Fibroblast of the aortic adventitia (primary cell): Measurements from ENCODE around the gene MRPL12. TPM values are rescaled to one million over a fixed set of nuclear protein-coding genes. Genes with fewer than 3 reads are reported as not detected.
"Not testable (repeated sequence)": the region's sequence is repeated elsewhere in the genome, so short reads cannot be mapped to it uniquely, and the experiment has no call there.

Source experiments
- DNase-seq: peaks from one replicate; pipeline ENCODE4 v3.0.0-alpha.2; 2010; ENCODE audit warnings: low read depth
- H3K4me3 ChIP-seq: 2 replicates; pipeline ENCODE4 v1.5.1; 2011; ENCODE audit warnings: low read depth, mild to moderate bottlenecking, control low read depth, low read length, moderate library complexity
- total RNA-seq: library from RNA; depleted of rRNA; stranded (reverse); fragments of >200 nt; gene quantifications from 2 replicates; pipeline ENCODE4 v1.2.3, GENCODE V29; 2012; ENCODE audit warnings: low replicate concordance
- TF ChIP-seq, protein P1 (sequence below): IDR thresholded peaks from 2 replicates; pipeline ENCODE4 v1.5.1; 2011; ENCODE audit warnings: mild to moderate bottlenecking, low read length, control low read depth, inconsistent platforms; ENCODE audit not compliant: insufficient read depth

MRPL12 gene
- total RNA-seq, 1 donor: 19.2 TPM

DNA sequence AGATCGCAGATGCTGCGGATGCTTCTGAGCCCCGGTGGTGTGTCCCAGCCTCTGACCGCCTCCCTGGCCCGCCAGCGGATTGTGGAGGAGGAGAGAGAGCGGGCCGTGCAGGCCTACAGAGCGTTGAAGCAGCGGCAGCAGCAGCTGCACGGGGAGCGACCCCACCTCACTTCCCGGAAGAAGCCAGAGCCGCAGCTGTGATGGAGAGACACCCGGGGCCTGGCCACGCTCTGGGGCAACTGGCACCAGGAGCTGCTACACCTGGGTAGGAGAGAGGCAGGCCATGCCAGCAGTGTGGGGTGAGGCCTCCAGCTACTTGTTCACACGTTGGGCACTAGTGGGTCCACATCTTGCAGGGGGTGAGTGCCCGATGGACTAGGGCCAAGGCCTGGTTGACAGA lies 30.7 kb upstream of the MRPL12 start:
- TF ChIP-seq, protein P1, sequence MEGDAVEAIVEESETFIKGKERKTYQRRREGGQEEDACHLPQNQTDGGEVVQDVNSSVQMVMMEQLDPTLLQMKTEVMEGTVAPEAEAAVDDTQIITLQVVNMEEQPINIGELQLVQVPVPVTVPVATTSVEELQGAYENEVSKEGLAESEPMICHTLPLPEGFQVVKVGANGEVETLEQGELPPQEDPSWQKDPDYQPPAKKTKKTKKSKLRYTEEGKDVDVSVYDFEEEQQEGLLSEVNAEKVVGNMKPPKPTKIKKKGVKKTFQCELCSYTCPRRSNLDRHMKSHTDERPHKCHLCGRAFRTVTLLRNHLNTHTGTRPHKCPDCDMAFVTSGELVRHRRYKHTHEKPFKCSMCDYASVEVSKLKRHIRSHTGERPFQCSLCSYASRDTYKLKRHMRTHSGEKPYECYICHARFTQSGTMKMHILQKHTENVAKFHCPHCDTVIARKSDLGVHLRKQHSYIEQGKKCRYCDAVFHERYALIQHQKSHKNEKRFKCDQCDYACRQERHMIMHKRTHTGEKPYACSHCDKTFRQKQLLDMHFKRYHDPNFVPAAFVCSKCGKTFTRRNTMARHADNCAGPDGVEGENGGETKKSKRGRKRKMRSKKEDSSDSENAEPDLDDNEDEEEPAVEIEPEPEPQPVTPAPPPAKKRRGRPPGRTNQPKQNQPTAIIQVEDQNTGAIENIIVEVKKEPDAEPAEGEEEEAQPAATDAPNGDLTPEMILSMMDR: no peak
- no peak for DNase-seq
- no peak overlapping the region for H3K4me3 ChIP-seq

DNA sequence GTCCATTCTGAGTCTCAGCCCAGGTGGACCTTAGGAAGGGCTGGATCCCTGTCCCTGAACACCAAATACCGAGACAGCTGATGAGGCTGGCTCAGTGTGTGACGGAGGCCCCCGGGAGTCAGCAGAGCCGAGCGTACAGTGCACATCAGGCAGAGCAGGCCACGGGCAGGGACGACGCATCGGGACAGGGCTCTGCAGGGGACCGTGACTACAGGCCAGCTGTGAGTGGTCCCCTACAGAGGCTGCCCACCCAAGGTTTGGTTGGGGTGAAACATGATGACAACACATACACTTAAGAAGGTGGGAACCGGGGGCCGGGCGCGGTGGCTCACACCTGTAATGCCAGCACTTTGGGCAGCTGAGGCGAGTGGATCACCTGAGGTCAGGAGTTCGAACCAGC lies 30.2 kb upstream of the MRPL12 start:
- no peak for DNase-seq
- no peak overlapping the region for H3K4me3 ChIP-seq
- TF ChIP-seq, protein P1: no peak

DNA sequence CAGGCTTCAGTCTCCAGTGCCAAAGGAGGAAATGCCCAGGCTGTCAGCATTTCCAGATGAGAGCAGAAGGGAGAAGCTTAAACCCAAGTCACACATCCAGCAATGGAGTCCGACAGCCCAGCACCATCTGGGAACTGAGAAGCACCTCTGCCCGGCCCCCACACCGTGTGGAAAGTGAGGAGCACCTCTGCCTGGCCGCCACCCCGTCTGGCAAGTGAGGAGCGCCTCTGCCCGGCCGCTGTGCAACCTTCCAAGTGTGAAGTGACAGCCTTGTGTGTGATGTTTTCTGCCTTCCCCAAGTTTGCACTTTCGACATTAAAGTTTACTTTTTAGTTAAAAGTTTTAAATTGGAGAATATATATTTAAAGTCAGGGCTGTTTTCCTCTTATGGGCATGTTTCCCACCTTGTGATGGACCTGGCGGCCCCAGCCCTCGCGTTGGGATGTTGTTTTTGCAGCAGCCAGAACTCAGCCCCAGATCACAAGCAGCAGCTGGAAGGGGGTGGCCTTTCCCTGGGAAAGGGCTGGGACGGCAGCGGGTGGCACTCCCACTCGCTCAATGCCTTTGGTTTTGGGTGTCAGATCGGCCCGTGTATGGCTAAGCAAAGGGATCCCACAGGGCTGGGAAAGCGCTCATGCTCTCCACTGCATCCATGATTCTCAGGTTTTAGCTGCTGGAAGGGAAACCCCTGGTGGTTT lies 29.5 kb upstream of the MRPL12 start:
- no peak for DNase-seq
- H3K4me3 ChIP-seq: no peak overlapping the region
- TF ChIP-seq, protein P1: no peak

DNA sequence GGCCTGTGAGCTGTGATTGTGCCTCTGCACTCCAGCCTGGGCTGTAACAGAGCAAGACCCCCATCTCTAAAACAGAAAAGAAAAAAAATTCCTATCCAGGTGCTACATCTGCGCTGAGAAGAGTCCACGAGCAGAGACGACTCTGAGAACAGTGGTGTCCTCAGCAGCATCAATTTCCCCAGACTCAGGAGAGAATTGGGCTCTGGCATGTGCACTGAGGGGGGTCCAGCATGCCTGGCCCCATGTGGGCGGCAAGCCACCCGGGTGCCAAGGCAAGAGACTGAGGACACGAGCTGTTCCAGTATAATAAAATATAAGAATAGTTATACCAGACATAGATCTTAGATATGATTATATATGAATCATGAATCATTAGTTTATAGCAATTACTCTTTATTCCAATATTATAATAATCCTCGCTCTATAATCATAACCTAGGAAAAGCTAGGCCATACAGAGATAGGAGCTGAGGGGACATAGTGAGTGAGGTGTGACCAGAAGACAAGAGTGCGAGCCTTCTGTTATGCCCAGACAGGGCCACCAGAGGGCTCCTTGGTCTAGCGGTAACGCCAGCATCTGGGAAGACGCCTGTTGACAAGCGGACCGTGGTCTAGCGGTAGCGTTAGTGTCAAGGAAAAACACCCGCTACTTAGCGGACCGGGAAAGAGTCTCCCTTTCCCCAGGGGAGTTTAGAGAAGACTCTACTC lies 27.5 kb upstream of the MRPL12 start:
- peak; percentile 43 for DNase-seq
- TF ChIP-seq, protein P1: peak; percentile 55
- H3K4me3 ChIP-seq: not testable (repeated sequence)

DNA sequence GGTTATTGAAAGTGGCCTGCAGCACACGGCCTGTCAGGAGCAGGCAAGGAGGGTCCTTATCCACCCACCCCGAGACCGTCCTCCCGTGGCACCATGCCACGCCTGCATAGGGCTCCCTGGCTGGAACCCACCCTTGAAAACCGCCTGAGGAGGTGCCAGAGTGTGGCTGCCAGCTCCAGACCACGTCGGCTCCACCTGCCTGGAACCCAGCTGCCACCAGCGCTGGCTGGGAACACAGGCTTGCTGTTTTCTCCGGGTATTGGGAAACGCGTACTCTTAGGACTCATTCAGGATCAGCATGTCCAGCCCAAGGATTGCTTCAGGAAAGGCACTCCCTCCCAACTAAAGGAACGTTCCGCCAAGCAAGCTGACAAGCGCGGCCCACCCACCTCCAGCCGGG lies 26.3 kb upstream of the MRPL12 start:
- no peak for DNase-seq
- H3K4me3 ChIP-seq: no peak overlapping the region
- TF ChIP-seq, protein P1: no peak

DNA sequence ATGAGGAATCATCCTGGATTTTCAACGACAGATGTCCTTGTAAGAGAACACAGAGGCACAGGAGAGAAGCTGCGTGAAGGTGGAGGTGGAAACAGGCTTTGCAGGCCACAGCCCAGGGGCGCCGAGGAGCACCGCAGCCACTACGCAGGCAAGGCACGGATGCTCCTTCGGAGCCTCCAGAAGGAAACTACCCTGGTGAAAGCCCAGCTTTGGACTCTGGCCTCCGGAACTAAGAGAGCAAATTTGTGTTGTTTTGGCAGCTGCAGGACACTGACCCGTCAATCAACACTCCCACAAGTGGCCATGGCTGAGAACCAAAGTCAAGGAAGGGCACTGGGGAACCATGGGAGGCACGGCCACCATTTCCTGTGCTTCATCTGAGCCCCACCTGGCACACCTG lies 23.0 kb upstream of the MRPL12 start:
- no peak for DNase-seq
- TF ChIP-seq, protein P1: no peak
- no peak overlapping the region for H3K4me3 ChIP-seq
